ENCODE data around the gene RAPGEFL1.
A peak's percentile ranks its signal among the peaks of the same experiment; 100 is the strongest.
"Not testable (repeated sequence)": the region's sequence is repeated elsewhere in the genome, so short reads cannot be mapped to it uniquely, and the experiment has no call there.

Gene RAPGEFL1

GRCh38 chr17:40209404-40210093, 32.3 kb downstream of the RAPGEFL1 start:
- DNase-seq (ENCODE audit: low spot score), result no peak

DNA sequence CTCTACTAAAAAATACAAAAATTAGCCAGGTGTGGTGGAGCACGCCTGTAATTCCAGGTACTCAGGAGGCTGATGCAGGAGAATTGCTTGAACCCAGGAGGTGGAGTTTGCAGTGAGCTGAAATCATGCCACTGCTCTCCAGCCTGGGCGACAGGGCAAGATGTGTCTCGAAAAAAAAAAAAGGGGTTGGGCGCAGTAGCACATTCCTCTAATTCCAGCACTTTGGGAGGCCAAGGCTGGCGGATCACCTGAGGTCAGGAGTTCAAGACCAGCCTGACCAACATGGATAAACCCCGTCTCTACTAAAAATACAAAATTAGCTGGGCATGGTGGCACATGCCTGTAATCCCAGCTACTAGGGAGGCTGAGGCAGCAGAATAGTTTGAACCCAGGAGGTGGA, 36.6 kb downstream of the RAPGEFL1 start:
- DNase-seq (ENCODE audit: low spot score), result not testable (repeated sequence)

GRCh38 chr17:40218006-40218739, 40.9 kb downstream of the RAPGEFL1 start:
- peak; percentile 21 for DNase-seq (ENCODE audit: low spot score)

DNA sequence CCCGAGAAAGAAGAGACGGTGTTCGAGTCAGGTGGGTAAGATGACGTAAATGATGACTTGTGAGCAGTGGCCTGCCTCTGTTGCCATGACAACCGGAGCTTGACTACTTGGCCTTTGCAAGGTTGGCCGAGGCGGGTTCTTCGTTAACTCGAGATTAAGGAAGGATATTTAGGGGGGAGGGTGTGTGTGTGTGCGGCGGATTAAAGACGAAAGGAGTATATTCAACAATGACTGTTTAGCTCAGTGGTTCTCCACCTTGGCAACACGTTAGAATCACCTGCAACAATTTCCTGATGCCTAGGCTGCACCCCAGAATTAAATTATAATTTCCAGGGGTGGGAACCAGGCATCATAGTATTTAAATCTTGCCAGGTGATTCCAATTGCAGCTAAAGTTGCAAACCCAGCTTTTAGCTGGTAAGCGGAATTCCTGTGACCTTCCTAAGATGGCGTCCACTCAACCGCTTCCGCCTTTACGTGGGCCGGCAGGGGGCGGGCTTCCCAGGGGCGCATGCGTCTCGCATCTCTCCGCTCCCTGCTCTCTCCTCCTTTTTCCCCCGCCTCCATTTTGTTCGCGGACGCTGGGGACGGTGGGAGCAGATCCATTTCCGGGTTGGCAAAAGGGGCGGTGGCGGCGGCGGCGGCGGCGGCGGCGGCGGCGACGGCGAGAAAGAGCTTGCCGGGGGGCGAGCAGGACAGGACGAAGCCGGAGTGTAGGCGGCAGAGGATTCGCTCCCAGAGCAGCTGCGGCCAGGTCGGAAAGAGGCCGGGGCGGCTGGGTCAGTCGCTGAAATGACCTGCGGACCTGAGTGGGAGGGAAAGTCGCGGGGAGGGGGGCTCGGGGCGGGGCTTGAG, 41.7 kb downstream of the RAPGEFL1 start, which contains the start of gene WIPF2:
TSS of gene WIPF2 (plus strand) at position 565 of the 854 bp plus-strand sequence. CDS start 37,156 bp downstream, outside the sequence.
- DNase-seq (ENCODE audit: low spot score), result peak; percentile 98

DNA sequence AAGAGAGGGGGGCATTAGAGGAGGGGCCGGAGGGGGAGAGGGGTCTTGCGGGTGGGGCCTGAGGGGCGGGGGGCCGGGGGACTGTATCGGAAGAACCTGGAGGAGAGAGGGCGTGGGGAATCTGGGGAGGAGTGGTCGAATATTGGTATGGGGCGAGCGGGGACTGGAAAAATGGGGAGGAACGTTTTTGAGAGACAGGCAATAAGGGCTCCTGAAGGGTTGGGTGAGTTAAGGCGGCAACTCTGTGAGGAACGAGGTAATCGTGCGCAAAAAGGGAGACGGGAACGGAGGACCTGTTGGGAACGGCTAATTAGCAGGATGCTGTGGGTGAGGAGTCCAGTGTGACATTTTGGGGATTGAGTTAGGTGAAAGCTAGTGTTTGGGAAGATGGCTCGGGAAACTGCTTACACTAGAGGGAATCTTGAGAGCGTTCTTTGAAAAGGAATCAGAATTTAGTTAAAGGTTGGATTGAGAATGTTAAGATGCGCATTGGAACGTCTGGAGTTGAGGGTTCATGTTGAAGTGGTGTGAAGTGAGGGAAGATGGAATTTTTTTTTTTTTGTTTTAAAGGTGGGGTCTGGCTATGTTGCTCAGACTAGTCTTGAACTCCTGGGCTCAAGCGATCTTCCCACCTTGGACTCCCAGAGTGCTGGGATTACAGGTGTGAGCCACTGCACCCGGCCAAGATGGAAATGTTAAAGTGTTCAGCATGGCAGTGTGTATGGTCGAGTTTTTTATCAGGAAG, 42.5 kb downstream of the RAPGEFL1 start:
- DNase-seq (ENCODE audit: low spot score), result peak; percentile 59

DNA sequence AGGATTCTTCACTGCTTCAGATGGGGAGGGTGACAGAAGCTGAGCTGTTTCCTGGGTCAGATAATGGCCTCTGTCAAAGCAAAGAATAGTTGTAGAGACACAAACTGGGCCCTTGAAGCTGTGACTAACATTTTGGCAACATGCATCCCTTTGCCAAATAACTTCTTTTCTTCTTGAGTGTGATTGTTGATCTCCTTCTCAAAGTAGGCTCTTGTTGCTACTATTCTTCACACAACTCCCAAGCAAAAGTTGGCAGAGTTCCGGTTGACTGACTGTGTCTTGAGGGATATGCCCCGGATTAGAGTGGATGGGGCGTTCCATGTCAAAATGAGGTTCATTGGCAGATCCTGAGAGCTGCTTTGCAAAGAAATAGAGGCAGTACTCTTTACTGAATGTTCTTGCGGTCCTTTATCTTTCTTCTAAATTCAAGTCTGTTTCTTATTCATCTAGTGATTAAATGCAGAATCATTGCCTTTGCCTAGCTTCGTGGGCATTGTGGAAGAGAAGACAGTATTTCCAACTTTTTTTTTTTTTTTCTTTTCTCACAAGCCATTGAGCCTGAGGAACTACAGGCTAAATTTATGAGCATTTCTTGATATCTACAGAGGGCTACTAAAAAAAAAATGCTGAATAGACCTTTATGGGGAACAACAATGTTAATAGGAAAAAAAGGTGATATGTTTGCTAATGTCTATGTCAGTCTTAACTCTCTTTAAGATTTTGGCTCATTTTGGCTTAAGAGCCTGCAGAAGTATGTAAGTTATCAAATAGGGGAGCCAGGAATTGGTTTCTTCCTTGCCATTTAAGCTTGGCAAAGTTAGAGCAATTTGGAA, 47.7 kb downstream of the RAPGEFL1 start:
- DNase-seq (ENCODE audit: low spot score), result no peak

- not testable (repeated sequence) for DNase-seq (ENCODE audit: low spot score)
Observed at GRCh38 chr17:40229146-40229545, 51.9 kb downstream of the RAPGEFL1 start.

DNA sequence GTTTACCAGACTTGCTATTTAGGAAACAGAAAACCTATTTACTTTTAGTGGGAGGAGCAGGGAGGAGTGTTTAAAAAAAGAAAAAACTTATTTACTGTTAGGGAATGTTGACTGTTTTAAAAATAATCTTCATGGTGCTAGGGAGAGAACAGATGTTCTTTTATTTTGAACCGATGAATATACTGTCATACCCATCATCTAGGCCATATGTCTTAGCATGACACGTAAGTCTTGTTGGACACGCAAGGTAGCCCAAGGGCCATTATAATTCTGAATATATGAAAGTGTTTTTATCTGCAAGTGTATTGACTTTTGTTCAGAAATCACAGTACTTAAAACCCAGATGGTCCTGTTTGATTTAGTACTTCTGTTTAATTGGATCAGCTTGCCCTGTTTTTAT, 53.4 kb downstream of the RAPGEFL1 start:
- DNase-seq (ENCODE audit: low spot score), result no peak

- not testable (repeated sequence) for DNase-seq (ENCODE audit: low spot score)
Observed at GRCh38 chr17:40231928-40232327, 54.7 kb downstream of the RAPGEFL1 start.

- no peak for DNase-seq (ENCODE audit: low spot score)
Observed at GRCh38 chr17:40241252-40241834, 64.1 kb downstream of the RAPGEFL1 start.

DNA sequence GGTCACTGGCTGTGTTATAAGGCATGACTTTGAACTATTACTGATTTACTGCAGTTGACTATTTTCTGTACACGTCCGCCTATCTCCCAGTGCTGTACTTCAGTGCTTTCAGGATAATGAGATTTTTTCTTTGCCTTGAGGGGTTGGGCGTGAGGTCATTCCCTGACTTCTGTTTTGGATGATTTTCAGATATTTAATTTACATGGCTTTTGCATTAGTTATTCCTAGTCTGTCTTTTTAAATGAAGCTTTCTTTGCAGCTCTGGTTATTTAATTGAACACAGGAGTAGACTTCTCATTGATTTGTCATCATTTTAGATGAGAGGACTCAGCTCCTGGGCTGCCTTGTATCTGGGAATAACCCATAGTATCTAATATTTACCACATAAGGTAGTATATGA, 65.5 kb downstream of the RAPGEFL1 start:
- no peak for DNase-seq (ENCODE audit: low spot score)

- no peak for DNase-seq (ENCODE audit: low spot score)
Observed at GRCh38 chr17:40243761-40244160, 66.5 kb downstream of the RAPGEFL1 start.

DNA sequence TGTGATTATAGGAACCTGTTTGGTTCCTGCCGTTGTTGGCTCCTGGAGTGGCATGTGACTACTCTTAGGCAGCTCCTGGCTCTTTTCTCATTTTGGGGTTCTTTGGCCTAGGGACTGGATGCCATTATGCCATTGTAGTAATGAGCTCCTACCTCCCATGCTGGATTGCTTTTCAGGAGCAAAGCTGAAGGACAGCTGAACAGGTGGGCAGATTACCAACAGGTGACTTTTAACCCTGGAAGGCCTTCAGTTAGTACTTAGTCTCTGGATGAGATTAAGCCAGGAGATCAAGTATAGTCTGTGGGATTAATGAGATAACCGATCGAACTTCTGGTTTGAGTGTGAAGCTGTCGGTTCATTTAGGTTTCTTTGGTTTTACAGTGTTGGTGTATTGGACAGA, 67.0 kb downstream of the RAPGEFL1 start:
- no peak for DNase-seq (ENCODE audit: low spot score)
